ENCODE data around the gene DUSP28.
"Not testable (repeated sequence)": the region's sequence is repeated elsewhere in the genome, so short reads cannot be mapped to it uniquely, and the experiment has no call there.

The DUSP28 gene

DNA sequence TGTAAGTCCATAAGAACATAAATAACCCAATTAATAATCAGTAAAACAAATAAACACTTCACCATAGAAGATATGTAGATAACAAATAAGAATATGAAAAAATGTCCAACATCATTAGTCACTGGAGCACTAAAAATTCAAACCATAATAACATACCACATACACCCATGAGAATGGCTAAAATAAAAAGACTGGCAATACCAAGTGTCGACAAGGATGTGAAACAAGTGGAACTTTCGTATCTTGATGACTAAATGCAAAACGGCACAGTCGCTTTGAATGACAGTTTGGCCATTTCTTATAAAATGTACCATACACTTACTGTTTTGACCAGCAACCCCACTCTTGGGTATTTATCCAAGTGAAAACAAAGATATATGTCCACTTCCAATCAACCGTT is 29.1 kb upstream of the DUSP28 start:
- POLR2A ChIA-PET = no interaction called here
- no peak for DNase-seq (ENCODE audit: extremely low spot score)
- TF ChIP-seq SP1 (IDR thresholded peaks at IDR 0.05) = no peak
- CTCF ChIA-PET = no interaction called here

DNA sequence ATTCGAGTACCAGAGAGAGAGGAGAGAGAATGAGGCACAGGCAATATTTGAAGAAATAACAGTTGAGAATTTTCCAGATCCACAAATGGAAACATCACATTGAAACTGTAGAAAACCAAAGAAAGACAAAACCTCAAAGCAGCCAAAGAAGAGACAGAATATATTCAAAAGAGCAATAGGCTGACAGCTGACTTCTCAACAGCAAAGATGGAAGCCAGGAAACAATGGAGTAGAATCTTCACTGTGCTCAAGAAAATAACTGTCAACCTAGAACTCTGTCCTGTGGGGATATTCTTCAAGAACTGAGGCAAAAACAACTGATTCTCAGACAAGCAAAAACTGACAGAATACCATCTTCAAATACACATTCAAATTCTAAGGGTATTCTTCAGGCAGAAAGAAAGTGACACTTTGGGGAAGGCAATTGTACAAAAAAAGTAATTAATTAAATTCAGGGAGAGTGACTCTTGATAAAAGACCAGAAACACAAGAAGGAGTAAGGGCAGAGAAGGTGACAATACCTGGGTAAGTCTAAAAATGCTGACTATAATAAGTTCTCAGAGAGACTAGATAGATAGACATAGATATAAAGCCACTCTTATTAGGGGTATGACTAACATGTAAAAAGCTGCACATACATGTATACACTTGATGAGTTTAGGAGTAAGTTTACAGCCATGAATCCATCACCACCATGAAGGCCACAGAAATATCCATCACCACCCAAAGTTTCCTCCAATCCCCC is 28.0 kb upstream of the DUSP28 start:
- CTCF ChIA-PET = no interaction called here
- POLR2A ChIA-PET = no interaction called here
- TF ChIP-seq BHLHE40 (IDR thresholded peaks at IDR 0.05; ENCODE audit: borderline replicate concordance) (no peak), CTBP1 (IDR thresholded peaks at IDR 0.05; ENCODE audit: borderline replicate concordance) (no peak), SUZ12 (IDR thresholded peaks at IDR 0.05) (no peak), ARNT (IDR thresholded peaks at IDR 0.05) (no peak), TARDBP (IDR thresholded peaks at IDR 0.05) (no peak), HDGF (IDR thresholded peaks at IDR 0.05; ENCODE audit: borderline replicate concordance) (no peak)
- DNase-seq (ENCODE audit: extremely low spot score) = no peak

DNA sequence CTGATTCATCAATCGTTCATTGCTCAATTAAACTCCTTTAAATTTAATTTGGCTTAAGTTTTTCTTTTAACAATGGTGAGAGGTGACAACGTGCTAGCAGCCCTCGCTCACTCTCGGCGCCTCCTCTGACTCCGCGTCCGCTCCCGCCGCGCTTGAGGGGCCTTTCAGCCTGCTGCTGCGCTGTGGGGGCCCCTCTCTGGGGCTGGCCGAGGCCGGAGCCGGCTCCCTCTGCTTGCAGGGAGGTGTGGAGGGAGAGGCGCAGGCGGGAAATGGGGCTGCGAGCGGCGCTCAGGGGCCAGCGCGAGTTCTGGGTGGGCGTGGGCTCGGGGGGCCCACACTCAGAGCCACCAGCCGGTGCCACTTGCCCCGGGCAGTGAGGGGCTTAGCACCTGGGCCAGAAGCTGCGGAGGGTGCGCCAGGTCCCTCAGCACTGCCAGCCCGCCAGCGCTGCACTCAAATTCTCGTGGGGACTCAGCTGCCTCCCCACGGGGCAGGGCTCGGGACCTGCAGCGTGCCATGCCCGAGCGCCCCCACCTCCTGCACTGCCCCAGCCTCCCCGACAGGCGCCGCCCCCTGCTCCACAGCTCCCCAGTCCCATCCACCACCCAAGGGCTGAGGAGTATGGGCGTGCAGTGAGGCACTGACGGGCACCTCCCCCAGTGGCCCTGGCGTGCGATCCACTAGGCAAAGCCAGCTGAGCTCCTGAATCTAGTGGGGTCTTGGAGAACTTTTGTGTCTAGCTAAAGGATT is 22.0 kb upstream of the DUSP28 start:
- no peak for TF ChIP-seq L3MBTL2 (conservative IDR thresholded peaks at IDR 0.05)
- TF ChIP-seq FOXK2 (IDR thresholded peaks at IDR 0.05) = no peak
- TF ChIP-seq TARDBP (IDR thresholded peaks at IDR 0.05) = no peak
- TF ChIP-seq ZNF384 (IDR thresholded peaks at IDR 0.05) = no peak
- no peak for TF ChIP-seq BHLHE40 (IDR thresholded peaks at IDR 0.05; ENCODE audit: borderline replicate concordance)
- TF ChIP-seq HDGF (IDR thresholded peaks at IDR 0.05; ENCODE audit: borderline replicate concordance) = no peak
- TF ChIP-seq, protein P1, sequence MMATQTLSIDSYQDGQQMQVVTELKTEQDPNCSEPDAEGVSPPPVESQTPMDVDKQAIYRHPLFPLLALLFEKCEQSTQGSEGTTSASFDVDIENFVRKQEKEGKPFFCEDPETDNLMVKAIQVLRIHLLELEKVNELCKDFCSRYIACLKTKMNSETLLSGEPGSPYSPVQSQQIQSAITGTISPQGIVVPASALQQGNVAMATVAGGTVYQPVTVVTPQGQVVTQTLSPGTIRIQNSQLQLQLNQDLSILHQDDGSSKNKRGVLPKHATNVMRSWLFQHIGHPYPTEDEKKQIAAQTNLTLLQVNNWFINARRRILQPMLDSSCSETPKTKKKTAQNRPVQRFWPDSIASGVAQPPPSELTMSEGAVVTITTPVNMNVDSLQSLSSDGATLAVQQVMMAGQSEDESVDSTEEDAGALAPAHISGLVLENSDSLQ (IDR thresholded peaks at IDR 0.05) = no peak
- TF ChIP-seq CTBP1 (IDR thresholded peaks at IDR 0.05; ENCODE audit: borderline replicate concordance) = no peak
- TF ChIP-seq SUZ12 (IDR thresholded peaks at IDR 0.05) = no peak
- TF ChIP-seq FOXM1 (IDR thresholded peaks at IDR 0.05; ENCODE audit: borderline replicate concordance) = no peak
- TF ChIP-seq ELF4 (IDR thresholded peaks at IDR 0.05) = no peak
- no peak for TF ChIP-seq NFRKB (IDR thresholded peaks at IDR 0.05)
- no peak for TF ChIP-seq FOXA1 (IDR thresholded peaks at IDR 0.05)
- ChIA-PET POLR2A (interaction anchor here (1.0 kb wide), 1 partner anchor 23 kb away, joined by 3 read pairs; no protein-coding TSS in a partner anchor), CTCF (no interaction called here)
- DNase-seq (ENCODE audit: extremely low spot score) = no peak

DNA sequence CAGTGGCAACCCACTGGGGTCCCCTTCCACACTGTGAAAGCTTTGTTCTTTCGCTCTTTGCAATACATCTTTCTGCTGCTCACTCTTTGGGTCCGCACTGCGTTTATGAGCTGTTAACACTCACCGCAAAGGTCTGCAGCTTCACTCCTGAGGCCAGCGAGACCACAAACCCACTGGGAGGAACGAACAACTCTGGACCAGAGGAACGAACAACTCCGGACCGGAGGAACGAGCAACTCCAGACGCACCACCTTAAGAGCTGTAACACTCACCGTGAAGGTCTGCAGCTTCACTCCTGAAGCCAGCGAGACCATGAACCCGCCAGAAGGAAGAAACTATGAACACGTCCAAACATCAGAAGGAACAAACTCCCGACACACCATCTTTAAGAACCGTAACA is 21.1 kb upstream of the DUSP28 start:
- POLR2A ChIA-PET = interaction anchor here (1.0 kb wide), 1 partner anchor 22 kb away, joined by 3 read pairs; no protein-coding TSS in a partner anchor
- CTCF ChIA-PET; DNase-seq (ENCODE audit: extremely low spot score): not testable (repeated sequence)

DNA sequence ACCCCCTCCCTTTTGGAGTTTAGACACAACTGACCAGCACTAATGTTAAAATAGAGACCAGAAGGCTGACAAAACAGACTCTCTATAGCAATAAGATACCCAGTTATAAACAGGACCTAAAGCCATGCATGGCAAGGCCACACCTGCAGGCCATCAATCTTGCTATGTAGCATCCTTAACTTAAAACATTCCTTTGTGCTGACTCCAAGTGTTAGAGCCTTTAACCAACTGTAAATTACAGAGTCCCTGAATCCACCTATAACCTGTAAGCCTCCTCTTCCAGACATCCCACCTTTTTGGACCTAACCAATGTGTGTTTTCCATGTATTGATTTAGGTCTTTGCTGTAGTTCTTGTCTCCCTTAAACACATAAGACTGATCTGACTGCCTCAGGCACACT is 20.3 kb upstream of the DUSP28 start:
- DNase-seq (ENCODE audit: extremely low spot score) = no peak
- ChIA-PET CTCF (no interaction called here), POLR2A (no interaction called here)
- TF ChIP-seq SP1 (IDR thresholded peaks at IDR 0.05) = no peak
- TF ChIP-seq, protein P1 (IDR thresholded peaks at IDR 0.05) = no peak
- TF ChIP-seq HDGF (IDR thresholded peaks at IDR 0.05; ENCODE audit: borderline replicate concordance) = no peak
- TF ChIP-seq FOXA1 (IDR thresholded peaks at IDR 0.05) = no peak
- TF ChIP-seq CTBP1 (IDR thresholded peaks at IDR 0.05; ENCODE audit: borderline replicate concordance) = no peak
- TF ChIP-seq LEF1 (IDR thresholded peaks at IDR 0.05; ENCODE audit: borderline replicate concordance) = no peak

DNA sequence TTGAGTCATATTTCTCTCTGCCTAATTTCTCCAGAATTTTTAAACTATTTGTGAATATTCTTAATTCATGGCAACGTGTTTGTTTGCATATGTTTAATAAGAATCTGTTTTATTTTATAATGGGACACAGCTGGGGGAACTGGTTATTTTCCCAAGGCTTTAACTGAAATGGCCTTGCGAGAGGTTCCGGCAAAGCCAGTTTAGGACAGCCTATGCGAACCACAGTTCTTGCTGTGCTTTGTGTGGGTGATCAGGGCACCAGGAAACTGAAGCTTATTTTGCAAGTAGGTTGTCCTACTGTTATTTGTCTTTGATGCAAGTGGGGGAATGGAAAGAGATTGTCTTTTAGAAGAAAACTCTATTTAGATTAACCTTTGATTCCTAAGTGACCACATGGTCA is 8.9 kb upstream of the DUSP28 start:
- TF ChIP-seq LEF1 (IDR thresholded peaks at IDR 0.05; ENCODE audit: borderline replicate concordance) = no peak
- no peak for DNase-seq (ENCODE audit: extremely low spot score)
- POLR2A ChIA-PET = no interaction called here
- CTCF ChIA-PET = interaction anchor here (0.7 kb wide), 1 partner anchor 657 kb away, joined by 3 read pairs; no protein-coding TSS in a partner anchor

DNA sequence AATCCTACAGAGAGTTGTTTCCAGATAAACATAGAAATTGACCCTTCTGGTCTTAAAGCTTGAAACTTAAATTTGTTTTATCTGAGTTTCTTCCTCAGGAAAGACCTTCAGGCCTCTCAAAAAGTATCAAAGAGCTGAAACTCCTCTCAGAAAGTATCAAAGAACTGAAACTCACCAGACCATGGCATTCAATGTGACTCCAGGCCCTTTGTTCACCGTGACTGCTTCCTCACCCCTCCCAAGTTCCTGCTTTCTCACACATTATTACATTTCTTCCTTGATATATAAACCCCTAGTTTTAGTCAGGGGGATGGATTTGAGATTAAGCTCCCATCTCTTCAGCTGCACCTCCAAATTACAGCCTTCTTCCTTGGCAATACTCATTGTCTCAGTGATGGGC is 8.3 kb upstream of the DUSP28 start:
- TF ChIP-seq FOXK2 (IDR thresholded peaks at IDR 0.05) (no peak), ARNT (IDR thresholded peaks at IDR 0.05) (no peak), L3MBTL2 (conservative IDR thresholded peaks at IDR 0.05) (no peak), TARDBP (IDR thresholded peaks at IDR 0.05) (no peak), HDGF (IDR thresholded peaks at IDR 0.05; ENCODE audit: borderline replicate concordance) (no peak), FOXA1 (IDR thresholded peaks at IDR 0.05) (no peak), NFRKB (IDR thresholded peaks at IDR 0.05) (no peak)
- TF ChIP-seq, protein P1 (IDR thresholded peaks at IDR 0.05) = no peak
- ChIA-PET POLR2A (no interaction called here), CTCF (no interaction called here)
- no peak for DNase-seq (ENCODE audit: extremely low spot score)

All from HEK293T (cell line).